Body of pancreas (tissue), 4 donors: Measurements from ENCODE around the gene NFIA. TPM values are rescaled to one million over a fixed set of nuclear protein-coding genes. Genes with fewer than 3 reads are reported as not detected.

Experiments used
- ATAC-seq: fragments of 150-250 bp; one replicate; pipeline ENCODE4 v1.9.1; 2016
- DNase-seq, 4 donors: peaks; one replicate each; pipeline ENCODE4 v3.0.0-alpha.2; 2019
- H3K27ac ChIP-seq, 4 donors: fragments of 200-600 bp; sonication (generic); 1 replicate in 3 of 4; 2 replicates in 1 of 4; pipeline versions ENCODE4 v1.5.1 to v1.6.1; 2016 to 2019; ENCODE audit warnings: mild to moderate bottlenecking in 1 of 4, mixed read lengths in 1 of 4, moderate library complexity in 1 of 4
- H3K27me3 ChIP-seq, 2 donors: fragments of 200-600 bp; sonication (generic); one replicate each; pipeline ENCODE4 v1.6.0; 2016; ENCODE audit warnings: mild to moderate bottlenecking in 1 of 2
- H3K36me3 ChIP-seq, 2 donors: fragments of 200-600 bp; sonication (generic); replicated peaks in 1 of 2; 2 replicates each; pipeline ENCODE4 v1.5.1; 2016; ENCODE audit warnings: low read depth in 2 of 2; ENCODE audit not compliant: insufficient read depth in 1 of 2
- H3K4me1 ChIP-seq: fragments of 200-600 bp; sonication (generic); one replicate; pipeline ENCODE4 v1.6.0; 2016
- H3K4me3 ChIP-seq, 2 donors: fragments of 200-600 bp; sonication (generic); 1 replicate in 1 of 2; 2 replicates in 1 of 2; pipeline ENCODE4 v1.5.1; 2016 to 2019
- H3K9me3 ChIP-seq, 3 donors: fragments of 200-600 bp; sonication (generic); 1 replicate in 2 of 3; 2 replicates in 1 of 3; pipeline ENCODE4 v1.5.1; 2016
- POLR2A ChIP-seq, 3 donors: fragments of 450-650 bp; IDR thresholded peaks; one replicate each; pipeline ENCODE4 v1.6.1; 2016; ENCODE audit warnings: antibody characterized with exemption in 3 of 3, mild to moderate bottlenecking in 2 of 3
- WGBS, 2 donors: methylation state at CpG; one replicate each; pipeline ENCODE4 v1.1.5; 2017; 5-methylcytosine and 5-hydroxymethylcytosine counted together
- intact Hi-C: fragments of 100-400 bp; cut with DNase I; formaldehyde crosslinking; loops from one replicate; pipeline ENCODE4 v1.15.1; 2023
- total RNA-seq, 2 donors: library from RNA; depleted of rRNA; stranded (reverse); fragments of >200 nt; gene quantifications; one replicate each; pipeline ENCODE4 v1.1.0, GENCODE V29; 2016
- TF ChIP-seq, protein P1 (sequence below), 7 experiments: fragments of 450-650 bp in 4 of 7; fragments of 200-600 bp in 3 of 7; sonication (generic) in 3 of 7; IDR thresholded peaks; one replicate each; pipeline ENCODE4 v1.5.1; 2016 to 2019; ENCODE audit warnings: antibody characterized with exemption in 7 of 7

Gene NFIA
- total RNA-seq, 2 donors from 2014 or later = 21.5 to 32.3 TPM

DNA sequence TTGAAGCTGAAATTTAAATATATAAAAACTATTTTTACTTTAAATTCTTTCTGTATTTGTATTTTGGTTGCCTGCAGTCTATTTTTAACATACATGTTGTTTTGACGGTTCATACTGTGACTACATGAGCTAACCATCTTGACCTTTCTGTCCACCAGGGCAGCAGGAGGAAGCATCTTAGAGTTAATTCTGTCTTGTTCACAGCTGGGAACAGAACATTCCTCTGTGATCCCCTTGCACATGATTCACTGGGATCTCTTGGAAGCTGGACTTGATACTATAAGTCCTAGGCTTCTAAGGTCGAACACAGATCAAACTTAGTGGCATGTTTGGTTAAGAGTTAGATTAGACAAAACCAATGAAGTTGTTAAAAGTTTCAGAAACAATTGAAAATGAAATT, 99.7 kb downstream of the NFIA start:
- H3K4me1 ChIP-seq = peaks cover 57% of the 10 kb centered on the region
- peak in 1 of 4 donors; percentile 23 for DNase-seq
- ATAC-seq = no peak
- H3K36me3 ChIP-seq = no peaks in the 10 kb centered on the region
- H3K9me3 ChIP-seq = no peaks in the 10 kb centered on the region
- WGBS, 2 donors = 27 to 31% methylated on average over 2 of the region's 2 CpGs
- H3K27ac ChIP-seq = peak overlapping the region in 1 of 4 donors; percentile 16
- intact Hi-C loops = no loop called here
- H3K4me3 ChIP-seq = no peak overlapping the region
- TF ChIP-seq POLR2A (IDR thresholded peaks at IDR 0.05) = no peak
- TF ChIP-seq, protein P1, sequence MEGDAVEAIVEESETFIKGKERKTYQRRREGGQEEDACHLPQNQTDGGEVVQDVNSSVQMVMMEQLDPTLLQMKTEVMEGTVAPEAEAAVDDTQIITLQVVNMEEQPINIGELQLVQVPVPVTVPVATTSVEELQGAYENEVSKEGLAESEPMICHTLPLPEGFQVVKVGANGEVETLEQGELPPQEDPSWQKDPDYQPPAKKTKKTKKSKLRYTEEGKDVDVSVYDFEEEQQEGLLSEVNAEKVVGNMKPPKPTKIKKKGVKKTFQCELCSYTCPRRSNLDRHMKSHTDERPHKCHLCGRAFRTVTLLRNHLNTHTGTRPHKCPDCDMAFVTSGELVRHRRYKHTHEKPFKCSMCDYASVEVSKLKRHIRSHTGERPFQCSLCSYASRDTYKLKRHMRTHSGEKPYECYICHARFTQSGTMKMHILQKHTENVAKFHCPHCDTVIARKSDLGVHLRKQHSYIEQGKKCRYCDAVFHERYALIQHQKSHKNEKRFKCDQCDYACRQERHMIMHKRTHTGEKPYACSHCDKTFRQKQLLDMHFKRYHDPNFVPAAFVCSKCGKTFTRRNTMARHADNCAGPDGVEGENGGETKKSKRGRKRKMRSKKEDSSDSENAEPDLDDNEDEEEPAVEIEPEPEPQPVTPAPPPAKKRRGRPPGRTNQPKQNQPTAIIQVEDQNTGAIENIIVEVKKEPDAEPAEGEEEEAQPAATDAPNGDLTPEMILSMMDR (IDR thresholded peaks at IDR 0.05) = no peak
- no peaks in the 10 kb centered on the region for H3K27me3 ChIP-seq

DNA sequence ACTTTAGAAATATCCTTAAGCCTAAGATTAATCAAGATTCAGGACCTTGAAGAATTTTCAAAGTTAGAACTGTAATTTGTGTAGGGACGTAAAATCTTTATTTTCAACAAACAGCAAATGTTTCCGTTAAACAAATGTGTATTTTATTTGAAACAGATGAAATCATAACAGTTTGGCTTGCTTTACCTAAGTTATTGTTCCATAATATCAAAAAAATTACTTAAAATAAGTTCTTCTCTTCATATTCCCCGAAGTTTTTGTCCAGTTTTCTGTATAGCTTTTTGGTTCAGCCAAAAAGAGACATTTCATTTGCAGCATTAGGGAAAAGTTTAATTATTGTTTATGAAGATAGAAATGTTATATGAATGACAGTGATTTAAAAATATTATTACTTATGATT, 100.1 kb downstream of the NFIA start:
- peaks cover 61% of the 10 kb centered on the region for H3K4me1 ChIP-seq
- TF ChIP-seq, protein P1 (IDR thresholded peaks at IDR 0.05) = no peak
- TF ChIP-seq POLR2A (IDR thresholded peaks at IDR 0.05) = no peak
- no peaks in the 10 kb centered on the region for H3K9me3 ChIP-seq
- H3K27me3 ChIP-seq = no peaks in the 10 kb centered on the region
- peak overlapping the region in 1 of 4 donors; percentile 16 for H3K27ac ChIP-seq
- ATAC-seq (no peak), DNase-seq (no peak)
- WGBS, 2 donors = 60 to 65% methylated on average over 3 of the region's 3 CpGs
- H3K36me3 ChIP-seq = no peaks in the 10 kb centered on the region
- intact Hi-C loops = no loop called here
- H3K4me3 ChIP-seq = no peak overlapping the region

DNA sequence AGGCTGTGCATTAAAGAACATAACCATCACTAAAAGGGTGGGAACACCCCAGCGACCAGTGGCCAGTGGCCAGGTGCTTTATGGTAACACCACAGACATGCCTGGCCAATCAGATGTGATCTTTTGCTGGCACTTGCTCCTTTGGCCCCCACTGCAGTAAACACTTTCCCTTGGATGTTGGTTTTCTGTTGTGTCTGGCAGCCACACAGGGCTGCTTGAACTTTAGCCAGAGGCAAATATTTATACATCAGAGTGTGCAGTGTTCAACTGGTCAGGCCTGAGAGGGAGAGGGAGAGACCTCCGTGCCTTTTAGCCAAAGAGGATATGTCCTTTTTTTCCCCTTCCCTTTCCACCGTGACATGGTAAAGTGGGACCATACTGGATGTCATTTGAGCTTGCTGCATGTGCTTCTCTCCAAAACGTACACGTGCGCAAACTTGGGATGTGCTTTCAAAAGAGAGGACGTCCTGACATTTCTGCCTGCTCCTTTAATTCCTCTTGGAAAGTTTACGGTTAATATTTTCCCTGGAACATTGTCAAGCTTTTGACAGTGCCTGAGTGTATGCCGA, 101.2 kb downstream of the NFIA start:
- intact Hi-C loops = no loop called here
- Histone ChIP-seq H3K4me3 (peak overlapping the region in 1 of 2 donors; percentile 13), H3K27me3 (no peaks in the 10 kb centered on the region), H3K9me3 (no peaks in the 10 kb centered on the region), H3K36me3 (no peaks in the 10 kb centered on the region), H3K27ac (peak overlapping the region; percentile 74 to 93 (median 90)), H3K4me1 (peaks cover 53% of the 10 kb centered on the region)
- DNase-seq (peak; percentile 69 to 82 (median 78)), ATAC-seq (peak; percentile 84)
- WGBS, 2 donors = 9 to 19% methylated on average over 9 of the region's 9 CpGs
- TF ChIP-seq, protein P1 (IDR thresholded peaks at IDR 0.05) = no peak
- TF ChIP-seq POLR2A (IDR thresholded peaks at IDR 0.05) = peak in 2 of 3 donors; percentile 58 to 60

DNA sequence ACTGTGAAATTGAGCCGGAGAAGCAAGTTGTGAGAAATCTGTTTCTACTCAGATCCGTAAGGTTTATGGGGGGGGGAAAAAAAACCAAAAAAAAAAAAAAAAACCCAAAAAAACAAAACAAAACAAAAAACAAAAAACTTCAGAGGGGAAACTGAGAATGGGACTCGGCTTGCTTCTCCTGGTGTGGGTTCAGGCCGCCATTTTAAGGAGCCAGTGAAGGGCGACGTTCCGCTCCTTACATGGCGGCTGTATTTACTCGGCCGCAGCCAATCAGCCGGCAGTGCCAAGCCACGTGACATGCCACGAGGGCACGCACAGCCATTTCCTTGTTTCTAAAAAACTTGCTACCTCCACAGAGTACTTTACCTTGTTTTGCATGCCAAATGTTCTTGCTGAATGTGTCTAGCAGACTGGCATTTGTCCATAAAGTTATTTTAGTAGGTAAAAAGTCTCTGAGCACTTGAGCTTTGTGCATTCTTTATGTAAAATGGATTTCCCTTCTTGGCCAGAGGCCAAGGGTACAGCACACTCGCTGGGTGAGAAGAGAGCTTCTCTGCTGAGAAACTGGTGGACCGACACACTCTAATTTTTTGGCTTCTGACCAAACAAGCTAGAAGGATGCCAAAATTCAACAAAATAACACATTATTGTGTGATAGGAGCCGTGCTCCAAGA, 101.8 kb downstream of the NFIA start:
- peaks cover 52% of the 10 kb centered on the region for H3K4me1 ChIP-seq
- no peaks in the 10 kb centered on the region for H3K36me3 ChIP-seq
- intact Hi-C loops = no loop called here
- 0 to 22% methylated on average over 17 of the region's 17 CpGs for WGBS, 2 donors
- peak overlapping the region; percentile 74 to 93 (median 90) for H3K27ac ChIP-seq
- peak overlapping the region in 1 of 2 donors; percentile 13 for H3K4me3 ChIP-seq
- DNase-seq = peak; percentile 95 to 98 (median 97)
- peak in 2 of 3 donors; percentile 45 to 56 for TF ChIP-seq POLR2A (IDR thresholded peaks at IDR 0.05)
- TF ChIP-seq, protein P1 (IDR thresholded peaks at IDR 0.05) = peak in 2 of 7 experiments; percentile 3 to 5
- peak; percentile 96 for ATAC-seq
- no peaks in the 10 kb centered on the region for H3K27me3 ChIP-seq
- no peaks in the 10 kb centered on the region for H3K9me3 ChIP-seq
